ENCODE data around the gene GBF1. TPM values are rescaled to one million over a fixed set of nuclear protein-coding genes. Genes with fewer than 3 reads are reported as not detected.

Gene GBF1
- total and polyA plus RNA-seq, 10 of the 15 experiments (the other 5 are each of a cell fraction or from before 2014, with no cell fraction given) = 0.82 to 42.0 (median 21.8) TPM

GRCh38 chr10:102419269-102420180, 174.2 kb downstream of the GBF1 start:
- peaks cover 7% of the 10 kb centered on the region for H3K79me2 ChIP-seq (ENCODE audit: control insufficient read depth, insufficient read depth, low read length)
- no peak for DNase-seq (ENCODE audit: low read depth, low spot score)
- intact Hi-C loops (cut with micrococcal nuclease; ENCODE audit: unreplicated experiment) (no loop called here), in situ Hi-C loops (cut with MboI) (no loop called here)
- H3K36me3 ChIP-seq (ENCODE audit: control insufficient read depth in 2 of 2, insufficient read depth in 2 of 2, low read length in 1 of 2) = peaks cover 0 to 2% of the 10 kb centered on the region in 2 experiments; a peak in 2 of 4 replicates
- ChIA-PET CTCF (interaction anchor here (0.7 to 5.6 kb wide), 10 partner anchors 11 to 189 kb away, joined by 3 to 90 read pairs (median 14); partner anchors contain the start of genes C10orf95, CUEDC2 and NFKB2), RAD21 (ENCODE audit: unreplicated experiment) (interaction anchor here (0.8 to 3.8 kb wide), 10 partner anchors 12 to 189 kb away, joined by 3 to 24 read pairs (median 8); partner anchors contain the start of gene CUEDC2), POLR2A (interaction anchor here (1.3 to 4.9 kb wide), 6 partner anchors 13 to 42 kb away, joined by 3 to 35 read pairs (median 20); partner anchors contain the start of genes C10orf95, CUEDC2 and NFKB2), SMC1A (ENCODE audit: uncharacterized antibody, unreplicated experiment) (interaction anchor here (0.8 to 4.2 kb wide), 8 partner anchors 8 to 41 kb away, joined by 3 to 42 read pairs (median 4); partner anchors contain the start of genes CUEDC2 and NFKB2)
- ATAC-seq = no peak
- TF ChIP-seq SIN3A (IDR thresholded peaks at IDR 0.05; ENCODE audit: low read depth, low read length) (peak; percentile 38; the same call in 1 of the 2 replicates), TBL1XR1 (IDR thresholded peaks at IDR 0.05; ENCODE audit: low read depth, low read length) (no peak), REST (IDR thresholded peaks at IDR 0.05; ENCODE audit: low read depth, low read length) (peak; percentile 95), SMAD1 (IDR thresholded peaks at IDR 0.05; ENCODE audit: low read depth, partially characterized antibody) (no peak), SMC3 (IDR thresholded peaks at IDR 0.05; ENCODE audit: borderline replicate concordance, low read length) (no peak), EGR1 (IDR thresholded peaks at IDR 0.05; ENCODE audit: borderline replicate concordance in 1 of 2, low read depth in 2 of 2, low read length in 2 of 2) (peak in 1 of 2 experiments; percentile 36; a peak in 1 of 3 replicates), BHLHE40 (IDR thresholded peaks at IDR 0.05; ENCODE audit: borderline replicate concordance in 1 of 2, low read depth in 2 of 2, low read length in 1 of 2) (0 out of 4 replicates have a peak, but pooled peaks of 1 of the 2 experiments have one; percentile 5), NRF1 (conservative IDR thresholded peaks at IDR 0.05; ENCODE audit: low read depth, low read length) (peak; percentile 67), MXI1 (IDR thresholded peaks at IDR 0.05; ENCODE audit: low read depth, low read length) (peak; percentile 29; the same call in 1 of the 2 replicates), ATF3 (IDR thresholded peaks at IDR 0.05; ENCODE audit: borderline replicate concordance, extremely low read depth, low read depth, low read length) (no peak)
- no peaks in the 10 kb centered on the region; a peak in 1 of 4 replicates for H3K27me3 ChIP-seq (replicated peaks in 1 of 2; ENCODE audit: control insufficient read depth in 2 of 2, insufficient read depth in 2 of 2, low read length in 1 of 2)
- H3K9me3 ChIP-seq (replicated peaks; ENCODE audit: control insufficient read depth, insufficient read depth, low read length) = no peaks in the 10 kb centered on the region
- H4K20me1 ChIP-seq (ENCODE audit: control insufficient read depth, insufficient read depth) = peaks cover 2% of the 10 kb centered on the region; the same call in 1 of the 2 replicates
- no peak overlapping the region for H3K9ac ChIP-seq (ENCODE audit: control insufficient read depth, insufficient read depth, low read length)
- peak overlapping the region; percentile 100; the same call in 1 of the 2 replicates for H2AFZ ChIP-seq (ENCODE audit: control insufficient read depth, low read depth, low read length)
- no TSS peak for BruUV-seq (replicated peaks)
- no peak overlapping the region for H3K27ac ChIP-seq (ENCODE audit: control insufficient read depth, insufficient read depth)
- FAIRE-seq = peak; percentile 44
- peaks cover 18% of the 10 kb centered on the region for H3K4me1 ChIP-seq (ENCODE audit: control insufficient read depth, insufficient read depth, low read length)
- peak overlapping the region; percentile 98 for H3K4me3 ChIP-seq
- WGBS (ENCODE audit: insufficient coverage, insufficient replicate concordance, low lambda C conversion rate, missing lambda C conversion rate) = under 1% methylated on average over 31 of the region's 54 CpGs
- peak overlapping the region; percentile 95 for H3K4me2 ChIP-seq (ENCODE audit: control insufficient read depth, insufficient read depth)

All from GM12878 (cell line).